ENCODE results near the gene SYT1. TPM values are rescaled to one million over a fixed set of nuclear protein-coding genes. Genes with fewer than 3 reads are reported as not detected.

Gene SYT1
- total RNA-seq, 1 experiment from 2014 or later = 44.9 TPM

DNA sequence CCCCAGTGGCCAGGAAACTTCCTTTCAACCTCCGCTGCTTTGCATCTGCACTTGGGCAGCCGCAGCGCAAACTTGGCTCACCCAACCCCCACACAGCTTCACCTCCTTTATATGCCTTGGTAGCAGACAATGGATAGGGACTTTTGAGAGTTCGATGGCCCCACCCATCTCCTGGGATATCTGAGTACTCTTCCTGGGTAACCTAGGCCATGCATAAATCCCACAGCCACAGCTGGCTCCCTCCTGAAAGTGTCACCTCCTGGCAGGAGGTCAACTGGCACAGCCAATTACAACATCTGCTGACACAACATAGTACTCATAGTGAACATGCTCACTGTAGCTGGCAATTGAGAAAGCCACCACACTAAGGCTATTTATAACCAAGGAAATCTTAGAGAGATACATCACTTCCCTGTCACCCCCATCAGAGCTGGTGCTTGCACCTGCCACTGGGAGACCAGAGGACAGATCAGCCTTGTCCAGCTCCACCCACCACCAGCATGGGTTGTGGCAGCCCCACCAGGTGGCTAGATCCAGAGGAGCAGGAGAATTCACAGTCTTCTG is 410.0 kb downstream of the SYT1 start:
- TF ChIP-seq SP1 (IDR thresholded peaks at IDR 0.05; ENCODE audit: low read depth) (no peak), CBX3 (IDR thresholded peaks at IDR 0.05; ENCODE audit: low read depth) (no peak), EZH2phosphoT487 (IDR thresholded peaks at IDR 0.05; ENCODE audit: borderline replicate concordance) (no peak), JUND (IDR thresholded peaks at IDR 0.05) (no peak), FOSL1 (IDR thresholded peaks at IDR 0.05; ENCODE audit: low read depth) (no peak), EZH2 (IDR thresholded peaks at IDR 0.05) (no peak), POLR2A (IDR thresholded peaks at IDR 0.05; ENCODE audit: borderline replicate concordance, extremely low read depth, insufficient read depth, insufficient read length) (no peak), ZFX (IDR thresholded peaks at IDR 0.05) (no peak), ELF1 (IDR thresholded peaks at IDR 0.05; ENCODE audit: borderline replicate concordance, low read depth) (no peak), EGR1 (IDR thresholded peaks at IDR 0.05; ENCODE audit: low read depth) (no peak)
- TF ChIP-seq, protein P1, sequence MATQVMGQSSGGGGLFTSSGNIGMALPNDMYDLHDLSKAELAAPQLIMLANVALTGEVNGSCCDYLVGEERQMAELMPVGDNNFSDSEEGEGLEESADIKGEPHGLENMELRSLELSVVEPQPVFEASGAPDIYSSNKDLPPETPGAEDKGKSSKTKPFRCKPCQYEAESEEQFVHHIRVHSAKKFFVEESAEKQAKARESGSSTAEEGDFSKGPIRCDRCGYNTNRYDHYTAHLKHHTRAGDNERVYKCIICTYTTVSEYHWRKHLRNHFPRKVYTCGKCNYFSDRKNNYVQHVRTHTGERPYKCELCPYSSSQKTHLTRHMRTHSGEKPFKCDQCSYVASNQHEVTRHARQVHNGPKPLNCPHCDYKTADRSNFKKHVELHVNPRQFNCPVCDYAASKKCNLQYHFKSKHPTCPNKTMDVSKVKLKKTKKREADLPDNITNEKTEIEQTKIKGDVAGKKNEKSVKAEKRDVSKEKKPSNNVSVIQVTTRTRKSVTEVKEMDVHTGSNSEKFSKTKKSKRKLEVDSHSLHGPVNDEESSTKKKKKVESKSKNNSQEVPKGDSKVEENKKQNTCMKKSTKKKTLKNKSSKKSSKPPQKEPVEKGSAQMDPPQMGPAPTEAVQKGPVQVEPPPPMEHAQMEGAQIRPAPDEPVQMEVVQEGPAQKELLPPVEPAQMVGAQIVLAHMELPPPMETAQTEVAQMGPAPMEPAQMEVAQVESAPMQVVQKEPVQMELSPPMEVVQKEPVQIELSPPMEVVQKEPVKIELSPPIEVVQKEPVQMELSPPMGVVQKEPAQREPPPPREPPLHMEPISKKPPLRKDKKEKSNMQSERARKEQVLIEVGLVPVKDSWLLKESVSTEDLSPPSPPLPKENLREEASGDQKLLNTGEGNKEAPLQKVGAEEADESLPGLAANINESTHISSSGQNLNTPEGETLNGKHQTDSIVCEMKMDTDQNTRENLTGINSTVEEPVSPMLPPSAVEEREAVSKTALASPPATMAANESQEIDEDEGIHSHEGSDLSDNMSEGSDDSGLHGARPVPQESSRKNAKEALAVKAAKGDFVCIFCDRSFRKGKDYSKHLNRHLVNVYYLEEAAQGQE (IDR thresholded peaks at IDR 0.05; ENCODE audit: low read depth) = no peak
- TF ChIP-seq, protein P2, sequence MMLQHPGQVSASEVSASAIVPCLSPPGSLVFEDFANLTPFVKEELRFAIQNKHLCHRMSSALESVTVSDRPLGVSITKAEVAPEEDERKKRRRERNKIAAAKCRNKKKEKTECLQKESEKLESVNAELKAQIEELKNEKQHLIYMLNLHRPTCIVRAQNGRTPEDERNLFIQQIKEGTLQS (IDR thresholded peaks at IDR 0.05) = no peak
- TF ChIP-seq, protein P3, sequence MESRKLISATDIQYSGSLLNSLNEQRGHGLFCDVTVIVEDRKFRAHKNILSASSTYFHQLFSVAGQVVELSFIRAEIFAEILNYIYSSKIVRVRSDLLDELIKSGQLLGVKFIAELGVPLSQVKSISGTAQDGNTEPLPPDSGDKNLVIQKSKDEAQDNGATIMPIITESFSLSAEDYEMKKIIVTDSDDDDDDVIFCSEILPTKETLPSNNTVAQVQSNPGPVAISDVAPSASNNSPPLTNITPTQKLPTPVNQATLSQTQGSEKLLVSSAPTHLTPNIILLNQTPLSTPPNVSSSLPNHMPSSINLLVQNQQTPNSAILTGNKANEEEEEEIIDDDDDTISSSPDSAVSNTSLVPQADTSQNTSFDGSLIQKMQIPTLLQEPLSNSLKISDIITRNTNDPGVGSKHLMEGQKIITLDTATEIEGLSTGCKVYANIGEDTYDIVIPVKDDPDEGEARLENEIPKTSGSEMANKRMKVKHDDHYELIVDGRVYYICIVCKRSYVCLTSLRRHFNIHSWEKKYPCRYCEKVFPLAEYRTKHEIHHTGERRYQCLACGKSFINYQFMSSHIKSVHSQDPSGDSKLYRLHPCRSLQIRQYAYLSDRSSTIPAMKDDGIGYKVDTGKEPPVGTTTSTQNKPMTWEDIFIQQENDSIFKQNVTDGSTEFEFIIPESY (IDR thresholded peaks at IDR 0.05; ENCODE audit: extremely low read depth, insufficient replicate concordance, low read length) = no peak
- BruUV-seq (replicated peaks) = no TSS peak
- ChIA-PET RAD21 (ENCODE audit: low non-redundant PET in 1 of 2, low total read pairs in 2 of 2, uncharacterized antibody in 2 of 2, unreplicated experiment in 2 of 2) (no interaction called here), POLR2A (no interaction called here), CTCF (no interaction called here)
- H3K36me3 ChIP-seq (ENCODE audit: control insufficient read depth in 1 of 2, insufficient read depth in 2 of 2, low read length in 2 of 2) = no peaks in the 10 kb centered on the region
- no peaks in the 10 kb centered on the region for H3K9me2 ChIP-seq (ENCODE audit: insufficient read depth)
- ATAC-seq (peak; percentile 55; the same call in 1 of the 2 replicates), DNase-seq (ENCODE audit: low read depth, low spot score) (no peak)
- H3K4me1 ChIP-seq (ENCODE audit: control insufficient read depth in 1 of 2, insufficient read depth in 2 of 2, low read length in 2 of 2) = no peaks in the 10 kb centered on the region
- H3K4me2 ChIP-seq (ENCODE audit: low read length) = no peak overlapping the region
- no peaks in the 10 kb centered on the region for H4K20me1 ChIP-seq (ENCODE audit: insufficient read depth)
- no peak overlapping the region for H3K27ac ChIP-seq (ENCODE audit: low read depth, low read length)
- H3K79me2 ChIP-seq (ENCODE audit: insufficient read depth, low read length) = no peaks in the 10 kb centered on the region
- H3K9me3 ChIP-seq (ENCODE audit: control insufficient read depth in 1 of 2, insufficient read depth in 1 of 2, low read depth in 1 of 2, low read length in 2 of 2) = no peaks in the 10 kb centered on the region
- no peak overlapping the region for H3K4me3 ChIP-seq (replicated peaks in 1 of 2; ENCODE audit: low read depth in 1 of 2, low read length in 2 of 2)
- H3K9ac ChIP-seq (ENCODE audit: low read length) = no peak overlapping the region
- H2AFZ ChIP-seq (ENCODE audit: low read depth, low read length, poor library complexity, severe bottlenecking) = no peak overlapping the region
- H3K27me3 ChIP-seq (ENCODE audit: insufficient read depth, low read length) = no peaks in the 10 kb centered on the region
- intact Hi-C loops (cut with micrococcal nuclease) = no loop called here

Data from HCT116 (cell line).